Right atrium auricular region (tissue), 2 donors: ENCODE data around the gene RTP1. TPM values are rescaled to one million over a fixed set of nuclear protein-coding genes. Genes with fewer than 3 reads are reported as not detected.

ENCODE experiments used
- DNase-seq: peaks from one replicate; pipeline ENCODE4 v3.0.0-alpha.2; 2019; ENCODE audit warnings: low spot score
- H3K27ac ChIP-seq, 2 donors: fragments of 200-600 bp; sonication (generic); 1 replicate in 1 of 2; 2 replicates in 1 of 2; pipeline ENCODE4 v1.5.1; 2016 to 2019
- H3K27me3 ChIP-seq, 2 donors: fragments of 200-600 bp; sonication (generic); one replicate each; pipeline versions ENCODE4 v1.5.1 to v1.6.0; 2017 to 2019
- H3K36me3 ChIP-seq: fragments of 200-600 bp; sonication (generic); one replicate; pipeline ENCODE4 v1.5.1; 2016
- H3K4me1 ChIP-seq, 2 donors: fragments of 200-600 bp; sonication (generic); one replicate each; pipeline versions ENCODE4 v1.5.1 to v1.6.0; 2017 to 2019
- H3K4me3 ChIP-seq, 2 donors: fragments of 200-600 bp; sonication (generic); 1 replicate in 1 of 2; 2 replicates in 1 of 2; pipeline ENCODE4 v1.5.1; 2017 to 2019; ENCODE audit warnings: mild to moderate bottlenecking in 1 of 2, moderate library complexity in 1 of 2
- H3K9me3 ChIP-seq, 2 donors: fragments of 200-600 bp; sonication (generic); one replicate each; pipeline ENCODE4 v1.5.1; 2019
- CTCF ChIP-seq, 2 donors: fragments of 200-600 bp; sonication (generic); IDR thresholded peaks; one replicate each; pipeline ENCODE4 v1.5.1; 2019; ENCODE audit warnings: antibody characterized with exemption in 2 of 2
- total RNA-seq, 2 donors: library from RNA; depleted of rRNA; stranded (reverse); fragments of >200 nt; gene quantifications; one replicate each; pipeline ENCODE4 v1.1.0, GENCODE V29; 2016

Gene RTP1
- total RNA-seq, 2 donors from 2014 or later = not detected

- no peaks in the 10 kb centered on the region for H3K36me3 ChIP-seq
- H3K4me3 ChIP-seq = no peak overlapping the region
- H3K27me3 ChIP-seq = no peaks in the 10 kb centered on the region
- no peak for TF ChIP-seq CTCF (IDR thresholded peaks at IDR 0.05)
- peaks cover 0 to 18% of the 10 kb centered on the region in 2 donors for H3K4me1 ChIP-seq
- no peak overlapping the region for H3K27ac ChIP-seq
- no peaks in the 10 kb centered on the region for H3K9me3 ChIP-seq
- DNase-seq = no peak
Observed at GRCh38 chr3:187215460-187215859, 18.2 kb downstream of the RTP1 start.

GRCh38 chr3:187222801-187223200 is 25.5 kb downstream of the RTP1 start:
- H3K27me3 ChIP-seq = no peaks in the 10 kb centered on the region
- H3K9me3 ChIP-seq = no peaks in the 10 kb centered on the region
- no peak for DNase-seq
- no peak overlapping the region for H3K27ac ChIP-seq
- H3K36me3 ChIP-seq = no peaks in the 10 kb centered on the region
- no peaks in the 10 kb centered on the region for H3K4me1 ChIP-seq
- no peak overlapping the region for H3K4me3 ChIP-seq
- no peak for TF ChIP-seq CTCF (IDR thresholded peaks at IDR 0.05)

GRCh38 chr3:187223799-187224198 is 26.5 kb downstream of the RTP1 start:
- TF ChIP-seq CTCF (IDR thresholded peaks at IDR 0.05) = no peak
- H3K27ac ChIP-seq = no peak overlapping the region
- H3K36me3 ChIP-seq = no peaks in the 10 kb centered on the region

GRCh38 chr3:187227658-187228258 is 30.5 kb downstream of the RTP1 start:
- Histone ChIP-seq H3K4me1 (no peaks in the 10 kb centered on the region), H3K4me3 (no peak overlapping the region), H3K36me3 (no peaks in the 10 kb centered on the region), H3K27ac (no peak overlapping the region), H3K9me3 (no peaks in the 10 kb centered on the region), H3K27me3 (no peaks in the 10 kb centered on the region)
- no peak for DNase-seq
- TF ChIP-seq CTCF (IDR thresholded peaks at IDR 0.05) = no peak

More at GRCh38 chr3:187223799-187224198, 26.5 kb downstream of the RTP1 start:
- Histone ChIP-seq H3K9me3 (no peaks in the 10 kb centered on the region), H3K4me1 (no peaks in the 10 kb centered on the region), H3K4me3 (no peak overlapping the region), H3K27me3 (no peaks in the 10 kb centered on the region)
- no peak for DNase-seq

- Histone ChIP-seq H3K27me3 (no peaks in the 10 kb centered on the region), H3K36me3 (no peaks in the 10 kb centered on the region), H3K27ac (no peak overlapping the region), H3K4me1 (no peaks in the 10 kb centered on the region), H3K4me3 (no peak overlapping the region), H3K9me3 (no peaks in the 10 kb centered on the region)
- no peak for DNase-seq
- TF ChIP-seq CTCF (IDR thresholded peaks at IDR 0.05) = no peak
Observed at GRCh38 chr3:187228740-187229139, 31.5 kb downstream of the RTP1 start.

- no peak for TF ChIP-seq CTCF (IDR thresholded peaks at IDR 0.05)
- no peak for DNase-seq
- Histone ChIP-seq H3K36me3 (no peaks in the 10 kb centered on the region), H3K4me1 (no peaks in the 10 kb centered on the region), H3K9me3 (no peaks in the 10 kb centered on the region), H3K27ac (no peak overlapping the region), H3K4me3 (no peak overlapping the region), H3K27me3 (no peaks in the 10 kb centered on the region)
Observed at GRCh38 chr3:187230011-187230410, 32.7 kb downstream of the RTP1 start.
